ENCODE data around the gene RBM20.
"Not testable (repeated sequence)": the region's sequence is repeated elsewhere in the genome, so short reads cannot be mapped to it uniquely, and the experiment has no call there.

RBM20 gene

GRCh38 chr10:110664483-110665420 is 20.6 kb downstream of the RBM20 start:
- H3K4me3 ChIP-seq (ENCODE audit: low read length in 2 of 2) = no peak overlapping the region
- H3K9me3 ChIP-seq (ENCODE audit: control insufficient read depth in 2 of 2, low read length in 2 of 2) = no peaks in the 10 kb centered on the region
- no peak overlapping the region for H3K27ac ChIP-seq (ENCODE audit: low read length)
- no peaks in the 10 kb centered on the region for H3K36me3 ChIP-seq (ENCODE audit: control insufficient read depth in 2 of 2, insufficient read depth in 2 of 2, low read length in 2 of 2)
- H3K9ac ChIP-seq (ENCODE audit: low read length in 2 of 2) = no peak overlapping the region
- peaks cover 0 to 2% of the 10 kb centered on the region in 2 donors for H3K27me3 ChIP-seq (ENCODE audit: control insufficient read depth in 1 of 2, insufficient read depth in 2 of 2, low read length in 2 of 2)
- H3K4me1 ChIP-seq (ENCODE audit: control insufficient read depth, insufficient read depth, low read length) = peaks cover 2% of the 10 kb centered on the region

- H3K9ac ChIP-seq (ENCODE audit: low read length in 2 of 2); H3K27ac ChIP-seq (ENCODE audit: low read length): not testable (repeated sequence)
Measured at GRCh38 chr10:110666259-110666658, 22.1 kb downstream of the RBM20 start.

GRCh38 chr10:110666673-110667072 is 22.5 kb downstream of the RBM20 start:
- no peak overlapping the region for H3K27ac ChIP-seq (ENCODE audit: low read length)
- H3K9me3 ChIP-seq (ENCODE audit: control insufficient read depth in 2 of 2, low read length in 2 of 2) = no peaks in the 10 kb centered on the region
- no peak overlapping the region for H3K9ac ChIP-seq (ENCODE audit: low read length in 2 of 2)

More at GRCh38 chr10:110666259-110666658, 22.1 kb downstream of the RBM20 start:
- H3K4me3 ChIP-seq (ENCODE audit: low read length in 2 of 2); H3K4me1 ChIP-seq (ENCODE audit: control insufficient read depth, insufficient read depth, low read length); H3K27me3 ChIP-seq (ENCODE audit: control insufficient read depth in 1 of 2, insufficient read depth in 2 of 2, low read length in 2 of 2); H3K36me3 ChIP-seq (ENCODE audit: control insufficient read depth in 2 of 2, insufficient read depth in 2 of 2, low read length in 2 of 2); H3K9me3 ChIP-seq (ENCODE audit: control insufficient read depth in 2 of 2, low read length in 2 of 2): not testable (repeated sequence)

GRCh38 chr10:110667620-110668343 is 23.6 kb downstream of the RBM20 start:
- no peaks in the 10 kb centered on the region for H3K9me3 ChIP-seq (ENCODE audit: control insufficient read depth in 2 of 2, low read length in 2 of 2)

More at GRCh38 chr10:110666673-110667072, 22.5 kb downstream of the RBM20 start:
- peaks cover 2% of the 10 kb centered on the region for H3K4me1 ChIP-seq (ENCODE audit: control insufficient read depth, insufficient read depth, low read length)
- H3K36me3 ChIP-seq (ENCODE audit: control insufficient read depth in 2 of 2, insufficient read depth in 2 of 2, low read length in 2 of 2) = no peaks in the 10 kb centered on the region
- H3K27me3 ChIP-seq (ENCODE audit: control insufficient read depth in 1 of 2, insufficient read depth in 2 of 2, low read length in 2 of 2) = peaks cover 0 to 2% of the 10 kb centered on the region in 2 donors
- H3K4me3 ChIP-seq (ENCODE audit: low read length in 2 of 2) = no peak overlapping the region

GRCh38 chr10:110668443-110668842 is 24.3 kb downstream of the RBM20 start:
- H3K4me3 ChIP-seq (ENCODE audit: low read length in 2 of 2) = no peak overlapping the region
- H3K27ac ChIP-seq (ENCODE audit: low read length) = no peak overlapping the region

More at GRCh38 chr10:110667620-110668343, 23.6 kb downstream of the RBM20 start:
- Histone ChIP-seq H3K4me1 (ENCODE audit: control insufficient read depth, insufficient read depth, low read length) (peaks cover 11% of the 10 kb centered on the region), H3K4me3 (ENCODE audit: low read length in 2 of 2) (no peak overlapping the region), H3K27me3 (ENCODE audit: control insufficient read depth in 1 of 2, insufficient read depth in 2 of 2, low read length in 2 of 2) (peaks cover 0 to 2% of the 10 kb centered on the region in 2 donors), H3K36me3 (ENCODE audit: control insufficient read depth in 2 of 2, insufficient read depth in 2 of 2, low read length in 2 of 2) (no peaks in the 10 kb centered on the region), H3K9ac (ENCODE audit: low read length in 2 of 2) (no peak overlapping the region), H3K27ac (ENCODE audit: low read length) (no peak overlapping the region)

GRCh38 chr10:110670335-110670734 is 26.2 kb downstream of the RBM20 start:
- Histone ChIP-seq H3K4me1 (ENCODE audit: control insufficient read depth, insufficient read depth, low read length) (peaks cover 9% of the 10 kb centered on the region), H3K9ac (ENCODE audit: low read length in 2 of 2) (no peak overlapping the region), H3K4me3 (ENCODE audit: low read length in 2 of 2) (no peak overlapping the region), H3K27me3 (ENCODE audit: control insufficient read depth in 1 of 2, insufficient read depth in 2 of 2, low read length in 2 of 2) (peaks cover 2 to 3% of the 10 kb centered on the region in 2 donors), H3K9me3 (ENCODE audit: control insufficient read depth in 2 of 2, low read length in 2 of 2) (no peaks in the 10 kb centered on the region), H3K36me3 (ENCODE audit: control insufficient read depth in 2 of 2, insufficient read depth in 2 of 2, low read length in 2 of 2) (no peaks in the 10 kb centered on the region), H3K27ac (ENCODE audit: low read length) (no peak overlapping the region)

More at GRCh38 chr10:110668443-110668842, 24.3 kb downstream of the RBM20 start:
- peaks cover 11% of the 10 kb centered on the region for H3K4me1 ChIP-seq (ENCODE audit: control insufficient read depth, insufficient read depth, low read length)
- no peaks in the 10 kb centered on the region for H3K36me3 ChIP-seq (ENCODE audit: control insufficient read depth in 2 of 2, insufficient read depth in 2 of 2, low read length in 2 of 2)
- H3K9ac ChIP-seq (ENCODE audit: low read length in 2 of 2) = no peak overlapping the region
- H3K27me3 ChIP-seq (ENCODE audit: control insufficient read depth in 1 of 2, insufficient read depth in 2 of 2, low read length in 2 of 2) = peaks cover 2% of the 10 kb centered on the region in 2 donors
- no peaks in the 10 kb centered on the region for H3K9me3 ChIP-seq (ENCODE audit: control insufficient read depth in 2 of 2, low read length in 2 of 2)

GRCh38 chr10:110671788-110672579 is 27.8 kb downstream of the RBM20 start:
- Histone ChIP-seq H3K9ac (ENCODE audit: low read length in 2 of 2) (peak overlapping the region; percentile 40 to 66), H3K4me3 (ENCODE audit: low read length in 2 of 2) (peak overlapping the region; percentile 61 to 84), H3K27me3 (ENCODE audit: control insufficient read depth in 1 of 2, insufficient read depth in 2 of 2, low read length in 2 of 2) (peaks cover 2 to 3% of the 10 kb centered on the region in 2 donors), H3K27ac (ENCODE audit: low read length) (no peak overlapping the region), H3K9me3 (ENCODE audit: control insufficient read depth in 2 of 2, low read length in 2 of 2) (no peaks in the 10 kb centered on the region), H3K36me3 (ENCODE audit: control insufficient read depth in 2 of 2, insufficient read depth in 2 of 2, low read length in 2 of 2) (no peaks in the 10 kb centered on the region), H3K4me1 (ENCODE audit: control insufficient read depth, insufficient read depth, low read length) (peaks cover 9% of the 10 kb centered on the region)

- H3K36me3 ChIP-seq (ENCODE audit: control insufficient read depth in 2 of 2, insufficient read depth in 2 of 2, low read length in 2 of 2) = no peaks in the 10 kb centered on the region
- peak overlapping the region; percentile 61 to 84 for H3K4me3 ChIP-seq (ENCODE audit: low read length in 2 of 2)
- H3K9me3 ChIP-seq (ENCODE audit: control insufficient read depth in 2 of 2, low read length in 2 of 2) = no peaks in the 10 kb centered on the region
- H3K27me3 ChIP-seq (ENCODE audit: control insufficient read depth in 1 of 2, insufficient read depth in 2 of 2, low read length in 2 of 2) = peaks cover 2 to 3% of the 10 kb centered on the region in 2 donors
- no peak overlapping the region for H3K27ac ChIP-seq (ENCODE audit: low read length)
- H3K4me1 ChIP-seq (ENCODE audit: control insufficient read depth, insufficient read depth, low read length) = peaks cover 9% of the 10 kb centered on the region
- peak overlapping the region; percentile 40 to 66 for H3K9ac ChIP-seq (ENCODE audit: low read length in 2 of 2)
Measured at GRCh38 chr10:110672580-110672919, 28.4 kb downstream of the RBM20 start.

- Histone ChIP-seq H3K36me3 (ENCODE audit: control insufficient read depth in 2 of 2, insufficient read depth in 2 of 2, low read length in 2 of 2) (no peaks in the 10 kb centered on the region), H3K9ac (ENCODE audit: low read length in 2 of 2) (no peak overlapping the region), H3K27ac (ENCODE audit: low read length) (no peak overlapping the region), H3K9me3 (ENCODE audit: control insufficient read depth in 2 of 2, low read length in 2 of 2) (no peaks in the 10 kb centered on the region), H3K4me3 (ENCODE audit: low read length in 2 of 2) (no peak overlapping the region), H3K4me1 (ENCODE audit: control insufficient read depth, insufficient read depth, low read length) (peaks cover 9% of the 10 kb centered on the region), H3K27me3 (ENCODE audit: control insufficient read depth in 1 of 2, insufficient read depth in 2 of 2, low read length in 2 of 2) (peaks cover 0 to 3% of the 10 kb centered on the region in 2 donors)
Measured at GRCh38 chr10:110676016-110676415, 31.9 kb downstream of the RBM20 start.
